HEK293 (cell line): ENCODE data around the gene ZAP70.

Source experiments
- ATF2 ChIP-seq: fragments of 450-650 bp; formaldehyde crosslinking; IDR thresholded peaks from 2 replicates; pipeline ENCODE4 v1.5.1; 2016; ENCODE audit warnings: missing biosample characterization, missing genetic modification characterization, low read depth
- OVOL3 ChIP-seq: fragments of 450-650 bp; formaldehyde crosslinking; IDR thresholded peaks from 2 replicates; pipeline ENCODE4 v1.5.1; 2016; ENCODE audit warnings: missing biosample characterization, missing genetic modification characterization
- SALL2 ChIP-seq: fragments of 450-650 bp; formaldehyde crosslinking; IDR thresholded peaks from 2 replicates; pipeline ENCODE4 v1.5.0; 2017; ENCODE audit warnings: missing biosample characterization, mild to moderate bottlenecking, missing genetic modification characterization, borderline replicate concordance
- ZNF311 ChIP-seq: fragments of 450-650 bp; formaldehyde crosslinking; IDR thresholded peaks from 2 replicates; pipeline ENCODE4 v1.5.1; 2017; ENCODE audit warnings: missing biosample characterization, missing genetic modification characterization, borderline replicate concordance
- ZNF350 ChIP-seq: fragments of 450-650 bp; formaldehyde crosslinking; IDR thresholded peaks from 2 replicates; pipeline ENCODE4 v1.5.0; 2017; ENCODE audit warnings: missing biosample characterization, mild to moderate bottlenecking, missing genetic modification characterization
- ZNF555 ChIP-seq: fragments of 450-650 bp; formaldehyde crosslinking; conservative IDR thresholded peaks from 2 replicates; pipeline ENCODE4 v1.5.1; 2017; ENCODE audit warnings: missing biosample characterization, mild to moderate bottlenecking, missing genetic modification characterization, inconsistent platforms
- ZNF664 ChIP-seq: fragments of 450-650 bp; formaldehyde crosslinking; IDR thresholded peaks from 2 replicates; pipeline ENCODE4 v1.5.1; 2016; ENCODE audit warnings: missing biosample characterization, missing genetic modification characterization
- TF ChIP-seq, protein P1 (sequence below): fragments of 450-650 bp; formaldehyde crosslinking; IDR thresholded peaks from 2 replicates; pipeline ENCODE4 v1.5.1; 2016; ENCODE audit warnings: missing biosample characterization, missing genetic modification characterization

DNA sequence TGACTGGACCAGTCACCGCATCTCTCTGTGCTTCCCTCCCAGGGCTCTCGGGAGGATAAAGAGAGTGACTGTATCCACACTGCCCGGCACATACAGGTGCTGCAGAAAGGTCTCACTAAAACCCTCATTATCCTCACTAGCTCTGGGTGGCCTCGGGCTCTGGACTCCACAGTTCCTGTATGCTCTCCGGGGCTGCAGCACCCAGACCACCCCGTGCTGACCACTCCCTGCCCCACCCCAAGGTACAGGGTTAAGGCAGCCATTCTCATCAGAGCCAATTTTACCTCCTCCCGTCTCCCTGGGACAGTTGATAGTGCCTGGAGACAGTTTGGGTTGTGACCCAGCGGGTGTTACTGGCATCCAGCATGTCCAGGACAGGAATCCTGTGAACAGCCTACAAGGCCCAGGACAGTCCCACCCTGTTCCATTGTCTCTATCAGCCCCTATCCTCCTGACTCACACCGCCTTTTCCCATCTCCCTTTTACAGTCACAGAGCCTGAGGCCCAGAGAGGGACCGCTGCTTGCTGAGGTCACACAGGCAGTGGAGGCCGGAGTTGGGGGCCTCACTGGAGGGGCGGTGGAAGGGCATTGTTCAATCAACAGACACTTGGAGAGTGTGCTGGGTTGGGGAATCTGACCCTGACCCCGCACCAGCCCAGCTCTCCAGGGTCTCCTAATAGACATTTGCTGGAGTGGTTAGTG, 1.7 kb downstream of the ZAP70 start:
- TF ChIP-seq ZNF350 (tag by site-specific recombination) (no peak), SALL2 (no peak), ZNF555 (tag by site-specific recombination) (no peak), OVOL3 (no peak), ZNF311 (tag by site-specific recombination) (no peak), ZNF664 (tag by site-specific recombination) (no peak), ATF2 (tag by site-specific recombination) (no peak)
- TF ChIP-seq, protein P1, sequence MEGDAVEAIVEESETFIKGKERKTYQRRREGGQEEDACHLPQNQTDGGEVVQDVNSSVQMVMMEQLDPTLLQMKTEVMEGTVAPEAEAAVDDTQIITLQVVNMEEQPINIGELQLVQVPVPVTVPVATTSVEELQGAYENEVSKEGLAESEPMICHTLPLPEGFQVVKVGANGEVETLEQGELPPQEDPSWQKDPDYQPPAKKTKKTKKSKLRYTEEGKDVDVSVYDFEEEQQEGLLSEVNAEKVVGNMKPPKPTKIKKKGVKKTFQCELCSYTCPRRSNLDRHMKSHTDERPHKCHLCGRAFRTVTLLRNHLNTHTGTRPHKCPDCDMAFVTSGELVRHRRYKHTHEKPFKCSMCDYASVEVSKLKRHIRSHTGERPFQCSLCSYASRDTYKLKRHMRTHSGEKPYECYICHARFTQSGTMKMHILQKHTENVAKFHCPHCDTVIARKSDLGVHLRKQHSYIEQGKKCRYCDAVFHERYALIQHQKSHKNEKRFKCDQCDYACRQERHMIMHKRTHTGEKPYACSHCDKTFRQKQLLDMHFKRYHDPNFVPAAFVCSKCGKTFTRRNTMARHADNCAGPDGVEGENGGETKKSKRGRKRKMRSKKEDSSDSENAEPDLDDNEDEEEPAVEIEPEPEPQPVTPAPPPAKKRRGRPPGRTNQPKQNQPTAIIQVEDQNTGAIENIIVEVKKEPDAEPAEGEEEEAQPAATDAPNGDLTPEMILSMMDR (tag by site-specific recombination), result no peak
